WTC11 (cell line): Measurements from ENCODE around the gene EEFSEC. TPM values are rescaled to one million over a fixed set of nuclear protein-coding genes. Genes with fewer than 3 reads are reported as not detected.

ENCODE experiments used
- ATAC-seq: fragments of 200-7000 bp; cut with Tn5 transposase; 2 replicates; pipeline ENCODE4 v1.10.0; 2021; ENCODE audit warnings: mild to moderate bottlenecking, moderate library complexity
- CTCF ChIA-PET: fragments of 300-600 bp; sonication (Branson Sonifier 250); formaldehyde crosslinking; loops from one replicate; lab custom pipeline; 2021; ENCODE audit warnings: antibody characterized with exemption; lab: Charles Lee
- POLR2A ChIA-PET: fragments of 350-600 bp; sonication (Branson Sonifier 250); formaldehyde crosslinking; loops from one replicate; lab custom pipeline; 2021; ENCODE audit warnings: antibody characterized with exemption; lab: Charles Lee
- DNase-seq: peaks from one replicate; pipeline ENCODE4 v3.0.0; 2021; ENCODE audit warnings: low spot score
- H3K27ac Mint-ChIP-seq: 2 replicates; pipeline ENCODE4 v1.8.0; 2021; ENCODE audit warnings: mixed read lengths
- H3K27me3 Mint-ChIP-seq: 2 replicates; pipeline ENCODE4 v1.8.0; 2021; ENCODE audit warnings: low read depth, mild to moderate bottlenecking, moderate library complexity, mixed read lengths
- H3K36me3 Mint-ChIP-seq: 2 replicates; pipeline ENCODE4 v1.8.0; 2021; ENCODE audit warnings: mixed read lengths
- H3K4me1 Mint-ChIP-seq: 2 replicates; pipeline ENCODE4 v1.8.0; 2022; ENCODE audit warnings: mixed read lengths
- H3K4me3 Mint-ChIP-seq: 2 replicates; pipeline ENCODE4 v1.8.0; 2021; ENCODE audit warnings: mild to moderate bottlenecking, moderate library complexity, mixed read lengths
- H3K9me3 Mint-ChIP-seq: 2 replicates; pipeline ENCODE4 v1.8.0; 2021; ENCODE audit warnings: mixed read lengths
- AR ChIP-seq: fragments of 250-450 bp; sonication (Bioruptor Pico); IDR thresholded peaks from 2 replicates; pipeline ENCODE4 v1.9.0; 2021; ENCODE audit warnings: mild to moderate bottlenecking
- CREB1 ChIP-seq: sonication (generic); formaldehyde crosslinking; IDR thresholded peaks from 2 replicates; pipeline ENCODE4 v1.8.0; 2023; ENCODE audit warnings: mild to moderate bottlenecking, missing genetic modification reagents
- CREM ChIP-seq: sonication (generic); formaldehyde crosslinking; IDR thresholded peaks from 2 replicates; pipeline ENCODE4 v1.8.1; 2022; ENCODE audit warnings: mild to moderate bottlenecking, missing genetic modification reagents, moderate library complexity
- E2F5 ChIP-seq: sonication (generic); formaldehyde crosslinking; IDR thresholded peaks from 2 replicates; pipeline ENCODE4 v1.8.1; 2022; ENCODE audit warnings: mild to moderate bottlenecking, moderate library complexity, missing genetic modification reagents
- ELF4 ChIP-seq: sonication (generic); formaldehyde crosslinking; IDR thresholded peaks from 2 replicates; pipeline ENCODE4 v1.8.1; 2022; ENCODE audit warnings: low read depth, mild to moderate bottlenecking, moderate library complexity, missing genetic modification reagents
- FOXK1 ChIP-seq: sonication (generic); formaldehyde crosslinking; IDR thresholded peaks from 2 replicates; pipeline ENCODE4 v1.8.0; 2022; ENCODE audit warnings: mild to moderate bottlenecking, moderate library complexity, missing genetic modification reagents
- GABPB1 ChIP-seq: sonication (generic); formaldehyde crosslinking; IDR thresholded peaks from 2 replicates; pipeline ENCODE4 v1.8.1; 2023; ENCODE audit warnings: mild to moderate bottlenecking, missing genetic modification reagents
- GRHL2 ChIP-seq: fragments of 250-450 bp; sonication (Bioruptor Pico); IDR thresholded peaks from 2 replicates; pipeline ENCODE4 v1.8.0; 2022; ENCODE audit warnings: mild to moderate bottlenecking, moderate library complexity; ENCODE audit not compliant: insufficient replicate concordance, severe bottlenecking
- GTF2I ChIP-seq: fragments of 250-450 bp; sonication (Bioruptor Pico); conservative IDR thresholded peaks from 2 replicates; pipeline ENCODE4 v1.4.0; 2021; ENCODE audit warnings: mild to moderate bottlenecking
- HMGXB4 ChIP-seq: sonication (generic); formaldehyde crosslinking; IDR thresholded peaks from 2 replicates; pipeline ENCODE4 v1.8.1; 2023; ENCODE audit warnings: mild to moderate bottlenecking, moderate library complexity, missing genetic modification reagents
- IRF2 ChIP-seq: sonication (generic); formaldehyde crosslinking; IDR thresholded peaks from 2 replicates; pipeline ENCODE4 v1.8.0; 2022; ENCODE audit warnings: low read depth, missing genetic modification reagents, borderline replicate concordance
- NFATC4 ChIP-seq: fragments of 250-450 bp; sonication (Bioruptor Pico); IDR thresholded peaks from 2 replicates; pipeline ENCODE4 v1.9.0; 2021; ENCODE audit warnings: mild to moderate bottlenecking
- OVOL2 ChIP-seq: fragments of 250-450 bp; sonication (Bioruptor Pico); IDR thresholded peaks from 2 replicates; pipeline ENCODE4 v1.9.0; 2021; ENCODE audit warnings: mild to moderate bottlenecking, borderline replicate concordance
- PREB ChIP-seq: sonication (generic); formaldehyde crosslinking; IDR thresholded peaks from 2 replicates; pipeline ENCODE4 v1.8.1; 2022; ENCODE audit warnings: mild to moderate bottlenecking, missing genetic modification reagents, moderate library complexity, borderline replicate concordance
- PRRX2 ChIP-seq: fragments of 250-450 bp; sonication (Bioruptor Pico); IDR thresholded peaks from 2 replicates; pipeline ENCODE4 v1.8.0; 2021; ENCODE audit warnings: mild to moderate bottlenecking
- RORB ChIP-seq: fragments of 250-450 bp; sonication (Bioruptor Pico); IDR thresholded peaks from 2 replicates; pipeline ENCODE4 v1.9.0; 2021; ENCODE audit warnings: mild to moderate bottlenecking
- TEAD1 ChIP-seq: sonication (generic); formaldehyde crosslinking; IDR thresholded peaks from 2 replicates; pipeline ENCODE4 v1.8.0; 2022; ENCODE audit warnings: mild to moderate bottlenecking, missing genetic modification reagents
- ZBTB21 ChIP-seq: sonication (generic); formaldehyde crosslinking; IDR thresholded peaks from 2 replicates; pipeline ENCODE4 v1.8.1; 2023; ENCODE audit warnings: mild to moderate bottlenecking, missing genetic modification reagents, borderline replicate concordance
- ZNF263 ChIP-seq: sonication (generic); formaldehyde crosslinking; IDR thresholded peaks from 2 replicates; pipeline ENCODE4 v1.8.1; 2022; ENCODE audit warnings: low read depth, mild to moderate bottlenecking, moderate library complexity, missing genetic modification reagents
- ZNF281 ChIP-seq: sonication (generic); formaldehyde crosslinking; IDR thresholded peaks from 2 replicates; pipeline ENCODE4 v1.8.0; 2023; ENCODE audit warnings: mild to moderate bottlenecking, missing genetic modification reagents
- ZNF396 ChIP-seq: fragments of 250-450 bp; sonication (Bioruptor Pico); IDR thresholded peaks from 2 replicates; pipeline ENCODE4 v1.8.0; 2021; ENCODE audit warnings: mild to moderate bottlenecking, moderate library complexity, borderline replicate concordance
- ZNF423 ChIP-seq: fragments of 250-450 bp; sonication (Bioruptor Pico); IDR thresholded peaks from 2 replicates; pipeline ENCODE4 v2.1.2; 2022; ENCODE audit warnings: mild to moderate bottlenecking, moderate library complexity
- ZNF512 ChIP-seq: sonication (generic); formaldehyde crosslinking; IDR thresholded peaks from 2 replicates; pipeline ENCODE4 v1.8.1; 2022; ENCODE audit warnings: missing genetic modification reagents, borderline replicate concordance
- ZNF671 ChIP-seq: fragments of 250-450 bp; sonication (Bioruptor Pico); IDR thresholded peaks from 2 replicates; pipeline ENCODE4 v1.8.0; 2021; ENCODE audit warnings: mild to moderate bottlenecking
- total RNA-seq: library from RNA; stranded (reverse); gene quantifications from 3 replicates; pipeline ENCODE4 v1.2.3, GENCODE V29; 2021

The EEFSEC gene
- total RNA-seq, 1 experiment from 2014 or later: 13.7 TPM

GRCh38 chr3:128143496-128143895 is 9.8 kb upstream of the EEFSEC start (continued):
- TF ChIP-seq HMGXB4 (CRISPR knock-in tag): no peak

- peaks cover 10% of the 10 kb centered on the region for H3K27me3 Mint-ChIP-seq
- CTCF ChIA-PET: interaction anchor here (0.6 to 2.0 kb wide), 3 partner anchors 11 to 1011 kb away, joined by 3 to 8 read pairs (median 6); no protein-coding TSS in a partner anchor
- ATAC-seq: no peak; the same call in 1 of the 2 replicates
- H3K36me3 Mint-ChIP-seq: no peaks in the 10 kb centered on the region
- H3K9me3 Mint-ChIP-seq: no peaks in the 10 kb centered on the region
- H3K4me3 Mint-ChIP-seq: no peak overlapping the region
- H3K27ac Mint-ChIP-seq: no peak overlapping the region
- TF ChIP-seq ZNF281 (CRISPR knock-in tag): no peak
- TF ChIP-seq RORB (CRISPR knock-in tag): no peak
- no peak for TF ChIP-seq OVOL2 (CRISPR knock-in tag)
- TF ChIP-seq ZNF423 (CRISPR knock-in tag): no peak
- TF ChIP-seq ZNF671 (CRISPR knock-in tag): no peak
- no peak for TF ChIP-seq PREB
- TF ChIP-seq ZNF512: no peak
- no peak for TF ChIP-seq GTF2I (CRISPR knock-in tag)
- TF ChIP-seq AR (CRISPR knock-in tag): no peak
- no peak for DNase-seq
- POLR2A ChIA-PET: no interaction called here
- no peaks in the 10 kb centered on the region for H3K4me1 Mint-ChIP-seq
These were observed 8.6 kb upstream of the EEFSEC start for GRCh38 chr3:128144512-128145187.

GRCh38 chr3:128145279-128145678 is 8.0 kb upstream of the EEFSEC start:
- Mint-ChIP-seq H3K4me3 (no peak overlapping the region), H3K27me3 (peaks cover 10% of the 10 kb centered on the region), H3K27ac (no peak overlapping the region), H3K36me3 (no peaks in the 10 kb centered on the region), H3K9me3 (no peaks in the 10 kb centered on the region), H3K4me1 (no peaks in the 10 kb centered on the region)
- DNase-seq (no peak), ATAC-seq (no peak)
- ChIA-PET CTCF (interaction anchor here (1.5 to 2.0 kb wide), 2 partner anchors 12 to 50 kb away, joined by 6 to 8 read pairs; no protein-coding TSS in a partner anchor), POLR2A (no interaction called here)
- TF ChIP-seq GRHL2 (CRISPR knock-in tag): no peak
- TF ChIP-seq NFATC4: no peak
- no peak for TF ChIP-seq ELF4 (CRISPR knock-in tag)
- no peak for TF ChIP-seq IRF2
- no peak for TF ChIP-seq ZNF396 (CRISPR knock-in tag)
- TF ChIP-seq TEAD1: no peak
- no peak for TF ChIP-seq ZBTB21 (CRISPR knock-in tag)
- TF ChIP-seq E2F5 (CRISPR knock-in tag): no peak
- no peak for TF ChIP-seq ZNF263 (CRISPR knock-in tag)
- TF ChIP-seq PRRX2 (CRISPR knock-in tag): no peak
- TF ChIP-seq OVOL2 (CRISPR knock-in tag): no peak
- TF ChIP-seq CREM (CRISPR knock-in tag): no peak
- no peak for TF ChIP-seq FOXK1 (CRISPR knock-in tag)
- no peak for TF ChIP-seq CREB1
- TF ChIP-seq GABPB1 (CRISPR knock-in tag): no peak
